ENCODE results near the gene ZNF593OS.
A peak's percentile ranks its signal among the peaks of the same experiment; 100 is the strongest.

Gene ZNF593OS

DNA sequence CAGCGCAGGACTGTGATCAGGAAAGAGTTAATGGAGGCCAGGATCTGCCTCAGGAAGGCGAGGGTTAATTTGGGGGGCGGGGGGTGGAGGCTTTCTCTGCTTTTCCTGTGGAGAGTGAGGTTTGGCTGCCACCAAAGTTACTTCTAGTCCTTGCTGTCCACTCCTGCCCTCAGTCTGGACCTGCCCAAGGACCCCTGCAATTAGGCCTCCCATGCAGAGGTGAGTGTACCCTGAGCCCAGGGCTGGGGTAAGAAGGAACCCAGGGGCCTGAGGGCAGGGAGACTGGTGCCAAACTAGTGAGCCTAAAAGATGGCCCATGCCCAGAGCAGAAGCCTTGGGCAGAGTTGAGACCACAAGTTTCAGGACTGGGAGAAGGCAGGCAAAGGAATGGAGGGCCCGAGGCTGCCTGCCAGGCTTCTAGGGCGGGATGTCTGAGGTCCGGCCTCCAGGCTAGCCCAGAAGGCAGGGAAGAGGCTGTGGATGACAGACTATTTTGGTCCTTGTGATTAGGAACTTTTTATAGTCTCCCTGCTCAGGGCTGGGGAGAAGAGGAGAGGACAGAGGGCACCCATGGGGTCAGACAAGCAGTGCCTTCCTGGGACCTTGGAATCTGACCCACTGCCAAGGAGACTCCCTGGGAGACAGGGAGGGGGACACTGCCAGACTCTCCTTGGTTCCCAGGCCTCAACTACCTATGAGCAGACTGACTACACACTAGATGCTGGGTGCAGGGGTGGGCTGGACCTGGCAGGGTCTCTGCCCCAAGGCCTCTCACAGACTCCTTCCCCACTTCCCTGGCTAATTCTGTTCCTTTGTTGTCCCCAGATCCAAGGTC lies 12.5 kb downstream of the ZNF593OS start, which contains the start of gene FAM110D:
FAM110D (plus strand) TSS at position 172 of the 835 bp plus-strand sequence. CDS start 2,213 bp downstream, outside the sequence.
- DNase-seq (ENCODE audit: low spot score): no peak

DNA sequence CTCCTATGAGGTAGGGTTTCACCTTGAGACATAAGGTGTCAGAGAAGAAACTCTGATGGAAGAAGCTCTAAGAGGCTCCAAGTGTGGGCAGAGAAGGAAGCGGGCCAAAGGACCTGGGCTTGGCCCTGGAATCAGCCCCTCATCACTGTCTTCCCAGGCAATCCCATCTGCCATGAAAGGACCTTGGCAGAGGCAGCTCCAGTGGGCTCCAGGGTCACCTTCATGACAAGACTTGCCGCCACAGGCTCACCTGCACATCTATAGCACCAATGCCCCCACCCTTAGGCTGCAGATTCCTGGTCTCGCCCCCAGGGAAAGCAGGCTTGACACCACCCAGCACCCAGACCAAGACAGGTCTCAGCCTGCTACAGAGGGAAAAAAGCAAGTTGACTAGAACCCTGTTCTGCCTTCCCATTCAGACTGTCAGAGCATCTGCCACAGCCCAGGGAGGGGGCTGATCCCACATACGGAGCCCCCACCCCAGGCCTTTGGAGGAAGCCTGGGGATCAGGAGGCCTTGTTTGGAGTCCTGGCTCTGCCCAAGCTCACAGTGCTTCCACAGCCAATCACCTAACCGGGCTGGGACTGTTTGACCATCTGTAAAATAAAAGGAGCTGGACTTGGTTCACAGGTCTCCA lies 13.2 kb downstream of the ZNF593OS start:
- no peak for DNase-seq (ENCODE audit: low spot score)

DNA sequence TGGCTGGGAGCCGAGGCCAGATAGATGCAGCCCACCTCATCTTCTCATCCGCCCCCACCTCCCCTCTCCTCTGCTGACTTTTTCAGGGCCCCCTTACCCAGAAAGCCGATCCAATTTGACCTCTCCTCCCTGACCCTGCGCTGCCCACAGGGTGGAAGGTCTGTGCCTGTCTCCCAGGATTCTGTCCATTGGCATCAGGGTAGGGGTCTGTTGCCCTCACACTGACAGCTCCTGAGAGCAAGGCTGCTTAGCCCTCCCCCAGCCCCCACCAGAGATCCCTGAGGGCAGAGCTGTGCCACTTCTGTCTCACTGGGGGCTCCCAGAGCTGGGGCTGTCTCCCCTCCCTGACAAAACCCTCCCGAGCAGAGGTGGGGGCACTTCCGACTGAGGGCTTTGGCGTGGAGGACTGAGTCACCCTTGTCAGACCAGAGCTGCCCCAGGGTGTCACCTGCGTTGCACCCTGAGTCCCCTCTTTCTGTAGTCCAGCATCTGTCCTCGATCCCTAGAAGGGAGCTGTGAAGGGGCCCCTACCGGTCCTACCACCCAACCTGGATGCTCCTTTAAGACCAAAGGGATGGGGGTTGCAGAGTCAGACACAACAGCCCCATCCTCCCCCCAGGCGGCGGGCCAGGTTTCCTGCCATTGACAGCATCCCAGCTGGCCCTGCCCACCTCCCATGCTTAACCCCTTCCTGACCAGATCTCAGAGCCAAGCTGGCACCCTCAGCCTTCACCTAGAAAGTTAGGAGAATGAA lies 15.2 kb downstream of the ZNF593OS start:
- peak; percentile 10 for DNase-seq (ENCODE audit: low spot score)

- DNase-seq (ENCODE audit: low spot score): no peak
These were observed 16.0 kb downstream of the ZNF593OS start for GRCh38 chr1:26155370-26156284.

- no peak for DNase-seq (ENCODE audit: low spot score)
These were observed 16.9 kb downstream of the ZNF593OS start for GRCh38 chr1:26154750-26155149.

DNA sequence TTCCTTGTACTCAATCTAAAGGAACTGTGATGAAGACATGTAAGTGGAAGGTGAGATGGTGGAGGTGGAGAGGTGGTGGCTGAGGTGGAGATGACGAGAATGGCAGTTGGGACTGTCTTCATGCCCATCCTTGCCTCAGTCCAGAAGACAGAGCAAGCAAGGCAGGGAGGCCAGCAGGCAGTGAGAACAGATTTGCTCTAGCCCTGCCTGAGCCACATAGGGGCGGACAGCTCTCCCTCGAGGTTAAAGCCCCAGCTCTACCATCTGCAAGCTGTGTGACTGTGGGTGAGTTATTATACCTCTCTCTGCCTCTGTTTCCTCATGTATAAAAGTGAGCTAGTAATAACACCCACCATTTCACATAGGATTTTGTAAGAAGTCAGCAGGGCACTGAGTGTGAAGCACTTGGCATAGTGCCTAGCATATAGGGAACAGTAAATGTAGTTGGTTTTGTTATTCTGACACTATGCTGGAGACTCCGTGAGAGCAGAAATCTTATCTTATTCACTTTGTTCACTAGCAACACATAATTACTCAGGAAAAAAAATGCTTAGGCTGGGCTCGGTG lies 17.6 kb downstream of the ZNF593OS start:
- DNase-seq (ENCODE audit: low spot score): no peak

DNA sequence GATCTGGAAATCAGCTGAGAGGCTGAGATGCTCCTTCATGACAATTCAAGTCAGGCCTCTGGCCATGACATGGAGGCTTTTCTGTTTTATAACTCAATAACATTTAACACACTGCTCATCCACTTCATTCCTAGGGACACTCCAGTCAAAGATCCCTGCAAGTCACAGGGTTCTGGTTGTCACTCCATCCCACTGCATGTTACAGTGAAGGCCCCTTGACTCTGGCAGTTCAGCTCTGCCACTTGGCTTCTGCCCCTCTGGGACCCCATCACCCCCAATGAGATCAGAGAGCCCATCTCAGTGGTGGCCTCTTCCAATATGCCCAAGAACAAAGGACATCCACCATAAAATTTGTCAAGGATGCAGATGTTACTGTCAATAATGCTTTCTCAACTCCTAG lies 22.7 kb downstream of the ZNF593OS start:
- no peak for DNase-seq (ENCODE audit: low spot score)

DNA sequence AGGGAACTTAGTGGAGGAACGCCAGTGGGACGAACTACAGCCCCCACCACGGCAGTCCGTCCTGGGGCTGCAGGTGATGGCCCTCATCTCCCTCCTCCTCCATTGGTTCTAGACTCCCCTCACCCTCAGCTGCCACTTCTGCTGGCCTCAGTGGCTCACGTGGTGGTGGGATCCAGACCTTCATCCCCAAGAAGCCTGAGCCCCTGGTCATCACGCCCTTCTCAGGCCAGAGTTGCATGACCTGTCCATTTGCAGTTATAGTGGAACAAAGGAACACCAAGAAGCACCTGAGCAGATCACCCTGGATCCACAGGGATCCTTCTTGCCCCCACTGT lies 25.7 kb downstream of the ZNF593OS start:
- DNase-seq (ENCODE audit: low spot score): no peak

DNA sequence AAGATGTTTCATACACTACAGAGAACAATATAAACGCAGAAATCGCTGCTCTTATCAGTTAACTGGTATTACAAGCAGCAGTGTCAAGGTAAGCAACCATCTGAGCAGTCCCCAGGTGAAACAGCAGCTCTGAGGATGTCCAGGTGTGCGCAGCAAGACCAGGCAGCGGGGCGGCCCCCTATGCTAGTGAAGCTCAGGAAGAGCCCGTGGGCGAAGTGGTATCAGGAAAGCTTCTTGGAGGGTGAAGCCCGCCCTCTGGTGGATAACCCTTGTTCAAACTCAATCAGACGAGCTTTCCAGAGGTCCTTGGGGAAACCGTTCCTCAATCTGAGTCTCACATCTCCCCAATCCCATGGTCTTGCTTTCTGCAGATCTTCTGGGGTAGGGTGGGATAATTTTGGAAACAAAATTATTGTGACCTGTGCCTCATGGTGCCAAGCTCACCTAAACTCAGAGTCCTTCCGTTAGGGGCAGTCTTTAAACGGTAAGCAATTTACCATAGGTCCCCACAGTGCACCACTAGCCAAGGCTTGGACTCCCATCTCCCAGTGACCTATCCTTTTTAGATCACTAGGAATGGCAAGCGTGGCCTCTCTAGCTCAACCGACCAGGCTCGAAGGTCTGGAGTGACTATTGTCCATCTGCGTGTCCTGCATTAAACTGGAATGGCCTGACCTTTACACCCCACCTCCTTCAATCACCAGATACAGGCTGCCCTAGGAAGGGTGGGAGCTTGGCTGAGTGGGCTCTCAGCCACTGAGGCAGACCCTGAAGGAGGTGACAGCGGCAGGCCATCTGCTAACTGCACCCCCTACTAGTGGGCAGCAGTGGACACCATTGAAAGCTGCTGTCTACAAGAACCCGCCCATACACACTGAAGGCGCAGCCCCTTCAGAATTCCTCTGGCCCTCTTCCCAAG lies 26.3 kb downstream of the ZNF593OS start:
- DNase-seq (ENCODE audit: low spot score): peak; percentile 72

DNA sequence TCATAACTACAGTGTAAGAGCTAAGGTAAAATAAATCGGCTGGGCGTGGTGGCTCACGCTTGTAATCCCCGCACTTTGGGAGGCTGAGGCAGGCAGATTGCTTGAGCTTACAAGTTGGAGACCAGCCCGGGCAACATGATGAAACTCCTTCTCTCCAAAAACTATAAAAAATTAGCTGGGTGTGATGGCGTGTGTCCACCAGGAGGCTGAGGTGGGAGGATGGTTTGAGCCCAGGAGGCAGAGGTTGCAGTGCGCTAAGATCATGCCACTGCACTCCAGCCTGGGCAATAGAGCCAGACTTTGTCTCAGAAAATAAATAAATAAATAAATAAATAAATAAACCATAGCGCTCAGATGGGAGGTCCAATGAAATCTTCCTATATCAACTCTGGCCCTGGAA lies 29.5 kb downstream of the ZNF593OS start:
- no peak for DNase-seq (ENCODE audit: low spot score)

DNA sequence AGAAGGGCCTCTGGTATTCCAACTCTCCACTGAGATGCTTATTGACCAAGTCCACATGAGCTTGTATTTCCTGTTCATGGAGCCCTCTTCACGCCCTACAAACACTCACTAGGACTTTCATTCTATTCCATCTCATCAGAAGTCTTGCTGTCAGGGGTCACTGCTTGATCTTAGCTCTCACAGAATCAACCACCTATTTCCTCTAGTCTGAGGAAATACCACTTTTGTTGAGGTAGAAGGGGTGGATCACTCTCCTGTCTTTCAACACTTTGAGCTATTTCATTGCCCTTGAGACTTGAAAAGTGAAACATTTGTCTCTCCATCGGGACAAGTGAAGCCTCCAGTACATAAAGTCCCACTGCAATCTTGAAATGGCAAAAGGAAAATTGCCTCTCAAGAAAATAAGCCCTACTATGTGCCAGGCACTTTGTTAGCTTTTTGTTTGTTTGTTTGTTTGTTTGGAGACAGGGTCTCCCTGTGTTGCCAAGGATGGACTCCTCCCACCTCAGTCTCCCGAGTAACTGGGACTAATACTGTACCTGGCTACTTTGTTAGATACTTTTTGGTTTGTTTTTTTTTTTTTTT lies 32.6 kb downstream of the ZNF593OS start:
- no peak for DNase-seq (ENCODE audit: low spot score)

GRCh38 chr1:26134466-26134865 lies 37.2 kb downstream of the ZNF593OS start:
- no peak for DNase-seq (ENCODE audit: low spot score)

DNA sequence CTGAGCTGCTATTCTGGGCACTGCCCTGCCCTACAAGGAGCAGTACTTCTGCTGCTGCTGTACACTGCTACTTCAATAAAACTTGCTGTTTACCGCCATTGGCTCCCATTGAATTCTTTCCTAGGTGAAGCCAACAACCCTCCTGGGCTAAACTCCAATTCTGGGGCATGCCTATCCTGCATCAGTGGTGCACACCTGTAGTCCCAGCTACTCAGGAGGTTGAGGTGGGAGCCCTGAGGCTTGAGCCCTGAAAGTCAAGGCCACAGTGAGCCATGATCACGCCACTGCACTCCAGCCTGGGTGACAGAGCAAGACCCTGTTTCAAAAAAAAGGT lies 38.8 kb downstream of the ZNF593OS start:
- no peak for DNase-seq (ENCODE audit: low spot score)

- DNase-seq (ENCODE audit: low spot score): no peak
These were observed 39.4 kb downstream of the ZNF593OS start for GRCh38 chr1:26132128-26132833.

GRCh38 chr1:26130695-26131094 lies 40.9 kb downstream of the ZNF593OS start:
- DNase-seq (ENCODE audit: low spot score): no peak

DNA sequence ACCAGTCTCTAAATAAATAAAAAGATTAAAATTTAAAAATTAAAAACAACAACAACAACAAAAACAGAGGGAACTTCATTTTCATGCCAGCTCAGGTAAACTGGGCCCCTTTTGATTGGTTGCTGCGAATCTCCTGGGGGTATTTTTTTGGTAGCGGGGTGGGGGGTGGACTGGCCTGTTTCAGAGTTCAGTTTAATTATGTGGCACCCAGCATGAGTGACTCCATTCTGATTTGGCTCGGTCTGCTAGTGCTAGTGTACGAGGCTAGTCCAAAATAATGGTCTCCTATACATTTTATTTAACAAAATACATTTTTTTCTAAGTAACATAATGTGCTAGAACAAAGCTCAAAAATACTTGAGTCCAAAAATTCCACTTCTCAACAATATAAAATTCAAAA lies 41.9 kb downstream of the ZNF593OS start:
- DNase-seq (ENCODE audit: low spot score): no peak

DNA sequence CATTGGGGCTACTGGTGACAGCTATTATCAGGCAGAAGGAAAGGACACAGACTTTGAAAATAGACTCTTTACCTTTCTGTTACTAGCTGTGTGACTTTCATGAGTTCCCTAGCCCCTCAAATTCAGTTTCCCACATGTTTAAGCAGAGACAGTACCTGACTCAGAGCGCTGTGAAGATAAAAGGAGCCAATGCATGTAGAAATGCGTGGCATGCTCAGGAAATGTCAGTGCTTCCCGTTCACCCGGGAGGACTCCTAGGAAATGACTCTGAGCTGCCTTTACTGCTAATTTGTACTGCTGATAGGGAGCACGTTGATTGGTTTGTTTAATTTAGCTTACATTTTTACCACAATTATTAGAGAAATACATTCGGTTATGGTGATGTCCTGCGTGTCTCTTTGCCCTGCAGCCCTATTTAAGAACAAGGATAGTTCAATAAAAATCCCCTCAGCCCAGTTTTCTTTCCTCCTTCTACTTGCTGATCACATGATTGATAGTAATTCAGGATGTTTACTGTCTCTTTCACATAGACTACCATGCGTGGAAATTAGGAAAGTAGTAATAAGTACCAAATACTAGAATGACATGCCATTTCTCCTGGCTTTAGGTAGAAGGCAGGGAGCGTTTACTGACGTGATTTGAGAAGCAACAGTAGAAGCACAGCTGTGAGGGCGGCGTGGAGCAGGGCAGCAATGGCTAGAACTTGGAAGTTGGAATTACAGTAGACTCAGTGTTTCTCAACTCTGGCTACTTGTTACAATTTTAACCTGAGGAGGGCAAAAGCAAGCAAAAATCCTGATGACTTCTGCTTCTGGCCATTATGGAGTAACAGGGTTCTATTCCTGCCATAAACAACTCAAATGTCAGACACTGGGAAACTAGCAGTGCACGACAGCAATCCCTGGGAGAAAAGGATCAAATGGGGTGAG lies 44.1 kb downstream of the ZNF593OS start:
- DNase-seq (ENCODE audit: low spot score): no peak

DNA sequence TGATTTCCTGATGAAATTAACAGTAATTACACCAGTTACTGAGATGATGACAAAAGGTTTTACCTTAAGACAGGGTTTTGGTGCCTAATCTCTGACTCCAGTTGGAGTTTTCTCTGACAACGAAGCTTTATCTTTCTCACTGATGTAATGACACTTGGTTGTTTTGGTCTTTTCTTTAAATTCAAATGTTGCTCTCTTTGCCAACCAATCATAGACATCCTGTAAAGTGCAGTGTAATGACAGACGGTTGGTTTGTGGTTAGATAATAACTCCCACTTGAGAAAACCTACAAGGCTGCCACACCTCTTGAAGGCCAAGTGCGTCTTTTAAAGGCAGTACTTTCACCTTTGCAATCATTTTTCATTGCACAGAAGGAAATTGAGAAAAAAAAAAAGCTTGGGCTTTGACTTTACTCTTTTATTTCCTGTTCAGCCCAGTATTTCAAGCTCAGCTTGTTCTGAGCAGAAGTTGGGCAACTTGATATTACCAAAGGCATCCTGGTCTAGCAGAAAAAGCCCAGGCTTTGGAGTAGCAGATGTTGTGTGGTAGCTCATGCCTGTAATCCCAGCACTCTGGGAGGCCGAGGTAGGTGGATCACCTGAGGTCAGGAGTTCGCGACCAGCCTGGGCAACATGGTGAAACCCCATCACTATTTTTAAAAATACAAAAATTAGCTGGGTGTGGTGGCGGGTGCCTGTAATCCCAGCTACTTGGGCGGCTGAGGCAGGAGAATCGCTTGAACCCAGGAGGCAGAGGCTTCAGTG lies 45.1 kb downstream of the ZNF593OS start:
- DNase-seq (ENCODE audit: low spot score): no peak
